Posterior vena cava (tissue), 2 donors: ENCODE data around the gene FDX1. TPM values are rescaled to one million over a fixed set of nuclear protein-coding genes. Genes with fewer than 3 reads are reported as not detected.

Experiments used
- DNase-seq: peaks from one replicate; pipeline ENCODE4 v3.0.0-alpha.2; 2020; ENCODE audit warnings: low spot score
- intact Hi-C, 2 donors: fragments of 100-400 bp; cut with DNase I; formaldehyde crosslinking; loops; one replicate each; pipeline versions ENCODE4 v1.14.1 to v1.14.2; 2022 to 2023
- total RNA-seq, 2 donors: library from RNA; stranded (reverse); fragmentation: NEBNext Ultra II Directional; extraction: Animal tissue kit (Norgen Biotek cat#: 25700); gene quantifications; one replicate each; pipeline ENCODE4 v1.2.1, GENCODE V29; 2021
- donor health status: DM: yes; HTN: yes; CAD: no.
- donor health status: DM: yes; HTN: yes; CAD: no.

Gene FDX1
- total RNA-seq, 2 donors from 2014 or later = 9.7 to 12.4 TPM

DNA sequence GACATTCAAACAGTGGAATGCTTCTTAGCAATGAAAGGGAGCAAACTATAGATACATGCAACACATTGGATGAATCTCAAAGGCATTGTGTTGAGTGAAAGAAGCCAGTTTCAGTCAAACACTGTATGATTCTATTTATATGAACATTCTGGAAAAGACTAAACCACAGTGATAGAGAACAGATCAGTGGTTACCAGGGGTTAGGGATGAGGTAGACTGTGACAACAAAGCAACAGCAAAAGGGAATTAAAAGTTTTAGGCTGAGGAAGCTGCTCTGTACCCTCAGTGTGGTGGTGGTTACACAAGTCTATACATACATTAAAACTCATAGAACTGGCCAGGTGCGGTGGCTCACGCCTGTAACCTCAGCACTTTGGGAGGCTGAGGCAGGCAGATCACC, 23.0 kb downstream of the FDX1 start:
- DNase-seq = no peak
- intact Hi-C loops = no loop called here

- intact Hi-C loops = no loop called here
- DNase-seq = no peak
Measured at GRCh38 chr11:110453684-110454354, 24.1 kb downstream of the FDX1 start.

GRCh38 chr11:110454609-110455008, 24.9 kb downstream of the FDX1 start:
- intact Hi-C loops = no loop called here
- no peak for DNase-seq

DNA sequence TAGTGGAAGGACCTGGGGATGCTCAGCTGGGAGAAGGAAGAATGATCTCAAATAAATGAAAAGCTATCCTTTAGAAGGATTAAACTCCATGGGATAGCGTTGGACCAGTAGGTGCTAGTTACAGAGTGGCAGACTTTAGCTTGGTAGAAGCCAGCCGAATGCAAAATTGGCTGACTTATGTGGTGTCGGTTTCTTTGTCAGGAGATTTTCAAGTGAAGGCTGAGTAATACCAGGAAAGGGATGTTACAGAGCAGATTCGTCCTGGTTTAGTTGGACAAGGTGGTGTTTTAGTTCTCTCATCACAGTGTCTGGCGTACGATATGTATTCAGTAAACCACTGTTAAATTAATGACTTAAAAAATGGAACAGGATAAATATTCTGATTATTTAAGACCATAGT, 26.0 kb downstream of the FDX1 start:
- intact Hi-C loops = no loop called here

DNA sequence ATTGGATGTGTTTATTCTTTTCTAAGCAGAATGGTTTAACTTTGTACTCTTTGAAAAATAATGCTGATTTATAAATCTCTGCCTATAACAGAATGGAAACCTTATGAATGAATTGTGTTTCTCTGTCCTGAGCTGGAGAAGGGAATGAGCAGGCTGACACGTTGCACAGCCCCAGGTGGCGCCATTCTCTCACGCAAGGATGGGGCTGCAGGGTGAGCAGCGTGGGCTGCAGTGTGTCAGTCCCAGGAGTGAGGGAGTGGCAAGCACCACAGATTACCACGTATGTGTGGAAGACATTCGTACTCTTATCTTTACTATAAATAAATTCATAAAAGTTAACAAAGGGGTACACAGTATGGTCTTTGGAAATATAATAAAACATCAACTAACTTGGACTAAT, 33.4 kb downstream of the FDX1 start:
- peak; percentile 86 for DNase-seq
- intact Hi-C loops = loop anchor here in 1 of 2 donors (5.0 kb wide), 1 partner anchor 764 kb away; no protein-coding TSS in a partner anchor

More for the DNA sequence above, 26.0 kb downstream of the FDX1 start:
- DNase-seq = no peak

DNA sequence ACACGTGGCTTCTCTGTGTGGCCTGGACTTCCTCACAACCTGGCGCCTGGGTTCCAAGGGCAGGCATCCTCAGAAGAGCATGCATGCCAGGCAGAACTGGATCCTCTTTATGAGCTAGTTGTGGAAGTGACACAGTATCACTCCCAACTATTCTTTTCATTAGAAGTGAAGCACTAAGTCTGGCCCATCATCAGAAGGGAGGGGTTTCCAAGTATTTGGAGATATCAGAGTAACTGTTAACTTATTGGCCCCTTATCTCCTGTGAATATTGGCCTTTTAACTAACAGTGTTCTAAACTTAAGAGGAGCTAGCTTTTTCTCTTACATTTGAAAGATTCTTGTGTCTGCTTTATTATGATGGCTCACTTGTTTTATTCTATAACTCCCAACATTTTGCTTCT, 35.5 kb downstream of the FDX1 start:
- DNase-seq = no peak
- intact Hi-C loops = no loop called here

DNA sequence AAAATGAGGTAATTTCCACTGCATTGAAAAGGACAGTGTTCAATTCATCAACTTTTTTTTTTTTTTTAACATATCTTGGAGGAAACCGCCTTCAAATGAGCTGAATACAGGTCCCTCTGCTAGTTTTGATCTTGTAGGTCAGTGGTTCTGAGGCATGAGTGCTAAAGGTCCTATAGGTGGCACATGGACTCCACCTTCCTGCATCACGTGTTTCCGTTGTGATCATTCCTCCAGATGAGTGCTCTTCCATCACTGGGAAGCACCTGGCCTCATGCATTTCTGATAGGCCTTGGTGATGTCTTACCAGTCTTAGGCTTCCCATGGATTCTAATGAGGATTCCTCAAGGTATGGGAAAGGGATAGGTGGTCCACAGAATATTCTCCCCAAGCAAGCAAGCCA, 37.8 kb downstream of the FDX1 start:
- intact Hi-C loops = no loop called here

DNA sequence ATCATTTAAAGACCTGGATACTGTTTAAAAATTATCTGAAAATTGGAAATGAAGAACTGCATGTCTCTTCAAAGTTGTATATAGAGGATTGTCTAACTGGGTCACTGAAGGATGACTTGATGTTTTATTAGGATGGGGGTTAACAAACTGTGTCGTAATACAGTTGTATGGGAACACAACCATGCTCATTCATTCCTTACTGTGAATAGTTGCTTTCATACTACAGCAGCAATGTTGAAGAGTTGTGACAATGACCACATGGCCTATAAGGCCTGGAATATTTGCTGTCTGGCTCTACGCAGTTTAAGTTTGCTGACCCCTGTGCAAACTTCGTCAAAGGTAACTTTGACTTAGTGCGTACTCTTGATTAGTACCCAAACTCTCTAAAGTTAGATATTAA, 38.4 kb downstream of the FDX1 start:
- no peak for DNase-seq
- intact Hi-C loops = no loop called here

More for the DNA sequence above, 37.8 kb downstream of the FDX1 start:
- DNase-seq = no peak

- intact Hi-C loops = no loop called here
- DNase-seq = no peak
Measured at GRCh38 chr11:110469127-110469526, 39.4 kb downstream of the FDX1 start.

DNA sequence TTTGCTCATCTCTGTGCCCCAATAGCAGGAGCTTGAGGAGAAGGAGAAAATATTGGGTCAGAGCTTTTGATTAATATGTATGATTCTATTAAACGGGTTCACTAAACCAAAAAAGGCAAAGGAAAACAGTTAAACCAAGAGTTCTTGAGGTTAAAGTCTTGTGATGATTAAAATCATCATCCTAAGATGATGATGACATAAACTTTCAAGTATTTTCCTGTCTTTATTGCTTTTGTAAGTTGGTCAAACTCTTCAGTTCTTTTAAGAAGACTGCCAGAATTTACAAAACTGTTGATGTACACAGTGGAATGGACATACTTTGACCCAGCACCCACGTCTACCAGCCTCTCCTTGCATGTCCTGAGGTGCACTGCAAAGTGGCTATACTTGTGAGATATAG, 41.0 kb downstream of the FDX1 start:
- DNase-seq = no peak
- intact Hi-C loops = no loop called here

DNA sequence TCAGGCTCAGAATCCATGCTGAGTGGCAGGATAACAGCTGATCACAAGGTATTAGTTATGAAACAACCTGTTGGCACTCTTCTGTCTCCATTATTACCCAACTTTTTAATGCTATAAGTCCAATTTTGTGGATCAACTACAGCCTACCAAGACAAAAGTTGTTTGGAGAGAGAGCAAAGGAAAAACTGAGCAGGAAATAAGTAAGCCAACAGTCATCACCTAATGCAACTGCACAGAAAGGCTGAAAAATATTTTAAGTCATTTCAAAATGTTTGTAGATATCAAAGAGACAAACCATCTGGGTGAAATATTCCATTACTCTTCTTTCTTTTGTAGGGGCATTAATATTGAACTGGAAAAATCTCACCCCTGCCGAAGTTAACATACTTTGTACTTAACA, 41.6 kb downstream of the FDX1 start:
- no peak for DNase-seq
- intact Hi-C loops = no loop called here

GRCh38 chr11:110472858-110473257, 43.1 kb downstream of the FDX1 start:
- no peak for DNase-seq
- intact Hi-C loops = no loop called here

GRCh38 chr11:110473706-110474105, 44.0 kb downstream of the FDX1 start:
- no peak for DNase-seq
- intact Hi-C loops = no loop called here

- intact Hi-C loops = no loop called here
Measured at GRCh38 chr11:110474578-110474977, 44.8 kb downstream of the FDX1 start.

GRCh38 chr11:110475671-110476070, 45.9 kb downstream of the FDX1 start:
- intact Hi-C loops = no loop called here
- DNase-seq = no peak

More at GRCh38 chr11:110474578-110474977, 44.8 kb downstream of the FDX1 start:
- DNase-seq = no peak

DNA sequence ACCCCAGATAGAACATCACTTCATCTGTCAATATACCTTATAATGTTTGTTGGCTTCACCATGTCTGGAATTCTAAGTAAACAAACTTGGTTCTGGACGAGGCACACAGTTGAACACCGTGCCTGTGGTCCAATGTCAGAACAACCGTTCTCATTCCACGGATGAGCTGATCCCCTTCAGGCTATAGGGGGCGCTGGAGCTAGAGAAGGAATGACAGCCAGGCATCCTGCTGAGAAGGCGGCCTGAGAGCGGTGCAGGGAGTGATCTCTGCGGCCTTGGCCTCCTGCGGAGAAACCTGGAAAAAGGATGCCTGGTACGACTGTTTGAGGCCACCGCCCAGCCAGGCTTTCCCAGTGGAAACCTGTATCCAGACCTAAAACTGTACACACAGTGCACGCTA, 48.7 kb downstream of the FDX1 start:
- intact Hi-C loops = no loop called here
- DNase-seq = no peak

DNA sequence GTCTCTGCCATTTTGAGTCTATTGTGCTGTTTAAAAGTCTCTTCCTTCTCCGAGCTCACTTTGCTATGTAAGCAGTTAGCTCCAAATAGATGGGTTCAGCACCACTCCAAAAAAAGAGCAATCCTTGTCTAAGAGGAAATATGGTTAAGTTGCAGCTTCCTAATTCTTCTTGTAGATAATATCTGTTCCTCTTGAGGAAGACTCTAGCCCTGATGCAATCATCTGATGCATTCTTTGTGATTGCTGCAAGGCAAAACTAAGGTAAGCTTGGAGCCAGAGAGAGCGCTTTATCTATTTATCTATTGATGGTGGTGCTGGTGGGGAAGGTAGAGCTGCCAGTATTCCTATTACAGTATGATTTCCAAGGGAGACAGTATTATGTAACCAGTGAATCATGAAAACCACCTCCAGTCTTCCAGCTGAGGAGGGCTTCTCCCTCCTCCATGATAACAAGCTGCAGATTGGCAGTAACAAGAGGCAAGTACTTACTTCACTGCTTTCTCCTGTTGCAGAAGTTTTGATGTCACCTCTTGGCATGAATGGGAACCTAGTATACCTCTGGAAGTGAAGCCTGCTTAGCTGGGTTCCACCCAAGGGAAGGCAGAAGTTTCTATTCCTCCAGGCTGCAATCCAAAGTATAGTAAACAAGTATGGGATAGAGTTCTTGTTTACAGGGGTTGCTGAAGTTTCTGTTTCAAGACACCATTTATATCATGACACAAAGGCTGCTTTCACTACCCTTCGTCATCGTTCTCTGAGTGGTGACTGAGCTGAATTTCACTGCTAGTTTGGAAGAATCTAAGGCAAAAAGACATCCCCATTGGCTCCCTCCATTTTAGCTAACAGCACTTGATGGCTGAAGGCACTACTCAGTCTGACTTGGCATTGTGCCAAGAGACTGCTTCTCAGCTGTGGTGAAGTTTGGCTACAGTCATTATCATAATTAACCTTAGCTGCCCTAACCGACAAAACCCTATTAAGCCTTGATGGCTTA, 49.7 kb downstream of the FDX1 start:
- intact Hi-C loops = no loop called here
- no peak for DNase-seq

DNA sequence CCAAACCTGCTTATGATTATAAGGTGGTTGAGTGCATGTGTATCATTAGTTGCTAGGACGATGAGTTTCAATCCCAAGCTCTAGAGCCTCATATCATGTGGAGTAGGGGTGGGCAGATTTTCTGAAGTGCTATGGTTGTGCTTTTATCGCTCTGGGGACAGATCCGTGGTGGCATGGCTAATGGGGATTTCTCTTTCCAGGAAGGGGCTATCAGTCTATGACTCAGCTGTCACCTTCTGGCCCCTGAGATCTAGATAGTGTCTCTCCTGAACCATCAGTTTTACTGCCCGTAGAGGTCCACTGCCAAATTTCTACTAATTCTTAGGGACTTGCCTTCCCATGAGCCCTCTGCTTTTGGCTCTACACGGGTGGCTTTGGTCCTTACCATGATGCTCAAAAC, 51.8 kb downstream of the FDX1 start:
- DNase-seq = no peak
- intact Hi-C loops = no loop called here

- no peak for DNase-seq
- intact Hi-C loops = no loop called here
Measured at GRCh38 chr11:110486156-110486555, 56.4 kb downstream of the FDX1 start.

DNA sequence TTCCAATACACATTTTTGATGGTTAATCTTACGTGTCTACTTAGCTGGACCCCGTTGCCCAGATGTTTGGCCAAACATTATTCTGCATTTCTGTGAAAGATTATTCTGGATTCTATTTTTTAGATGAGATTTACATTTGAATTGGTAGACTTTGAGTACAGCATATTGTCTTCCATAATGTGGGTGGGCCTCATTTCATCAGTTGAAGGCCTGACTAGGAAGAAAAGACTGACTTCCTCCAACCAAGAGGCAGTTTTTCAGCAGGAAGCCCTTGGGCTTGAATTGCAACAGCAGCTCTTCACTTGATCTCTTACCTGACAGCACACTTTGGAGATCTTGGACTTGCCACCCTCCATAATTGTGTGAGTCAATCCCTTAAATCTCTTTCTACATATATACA, 58.7 kb downstream of the FDX1 start:
- intact Hi-C loops = no loop called here
- DNase-seq = no peak

- intact Hi-C loops = no loop called here
- DNase-seq = no peak
Measured at GRCh38 chr11:110490886-110491285, 61.1 kb downstream of the FDX1 start.
